ENCODE results near the gene VILL.

DNA sequence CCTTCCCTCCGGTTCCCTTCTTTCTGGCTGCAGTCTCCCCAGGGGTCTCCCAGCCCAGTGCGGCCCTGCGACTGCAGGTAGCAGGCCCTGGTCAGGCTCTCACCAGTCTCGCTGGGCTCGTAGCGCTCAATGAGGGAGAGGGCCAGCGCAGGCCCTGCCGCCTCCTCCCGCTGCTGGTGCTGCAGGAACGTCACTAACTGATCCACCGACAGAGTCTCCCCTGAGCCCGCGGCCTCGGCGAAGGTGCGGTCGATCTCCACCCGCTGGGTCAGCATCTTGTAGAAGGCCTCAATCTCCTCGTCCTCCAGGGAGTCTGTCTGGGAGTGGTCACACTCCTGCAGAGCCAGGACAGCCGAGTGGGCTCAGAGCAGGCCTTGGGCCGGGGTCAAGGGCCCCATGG is 20.5 kb downstream of the VILL start:
- TF ChIP-seq, protein P1, sequence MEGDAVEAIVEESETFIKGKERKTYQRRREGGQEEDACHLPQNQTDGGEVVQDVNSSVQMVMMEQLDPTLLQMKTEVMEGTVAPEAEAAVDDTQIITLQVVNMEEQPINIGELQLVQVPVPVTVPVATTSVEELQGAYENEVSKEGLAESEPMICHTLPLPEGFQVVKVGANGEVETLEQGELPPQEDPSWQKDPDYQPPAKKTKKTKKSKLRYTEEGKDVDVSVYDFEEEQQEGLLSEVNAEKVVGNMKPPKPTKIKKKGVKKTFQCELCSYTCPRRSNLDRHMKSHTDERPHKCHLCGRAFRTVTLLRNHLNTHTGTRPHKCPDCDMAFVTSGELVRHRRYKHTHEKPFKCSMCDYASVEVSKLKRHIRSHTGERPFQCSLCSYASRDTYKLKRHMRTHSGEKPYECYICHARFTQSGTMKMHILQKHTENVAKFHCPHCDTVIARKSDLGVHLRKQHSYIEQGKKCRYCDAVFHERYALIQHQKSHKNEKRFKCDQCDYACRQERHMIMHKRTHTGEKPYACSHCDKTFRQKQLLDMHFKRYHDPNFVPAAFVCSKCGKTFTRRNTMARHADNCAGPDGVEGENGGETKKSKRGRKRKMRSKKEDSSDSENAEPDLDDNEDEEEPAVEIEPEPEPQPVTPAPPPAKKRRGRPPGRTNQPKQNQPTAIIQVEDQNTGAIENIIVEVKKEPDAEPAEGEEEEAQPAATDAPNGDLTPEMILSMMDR (IDR thresholded peaks at IDR 0.05; ENCODE audit: borderline replicate concordance, extremely low read depth, low read length, poor library complexity, severe bottlenecking) = no peak
- no peak for TF ChIP-seq EZH2 (IDR thresholded peaks at IDR 0.05; ENCODE audit: borderline replicate concordance, low read depth, low read length, severe bottlenecking)
